CD4-positive, alpha-beta T cell treated with Interleukin-6 for 4 hours (primary cell): Measurements from ENCODE around the gene WFDC11.
"Not testable (repeated sequence)": the region's sequence is repeated elsewhere in the genome, so short reads cannot be mapped to it uniquely, and the experiment has no call there.

Experiments used
- DNase-seq: peaks from one replicate; pipeline ENCODE4 v3.0.0-alpha.2; 2020; ENCODE audit warnings: mixed read lengths

The WFDC11 gene

GRCh38 chr20:45670139-45670538 is at the start of gene WFDC11:
Gene WFDC11 (minus strand): TSS chr20:45670239. CDS start chr20:45650600, 19,639 bp downstream.
- DNase-seq = no peak

DNA sequence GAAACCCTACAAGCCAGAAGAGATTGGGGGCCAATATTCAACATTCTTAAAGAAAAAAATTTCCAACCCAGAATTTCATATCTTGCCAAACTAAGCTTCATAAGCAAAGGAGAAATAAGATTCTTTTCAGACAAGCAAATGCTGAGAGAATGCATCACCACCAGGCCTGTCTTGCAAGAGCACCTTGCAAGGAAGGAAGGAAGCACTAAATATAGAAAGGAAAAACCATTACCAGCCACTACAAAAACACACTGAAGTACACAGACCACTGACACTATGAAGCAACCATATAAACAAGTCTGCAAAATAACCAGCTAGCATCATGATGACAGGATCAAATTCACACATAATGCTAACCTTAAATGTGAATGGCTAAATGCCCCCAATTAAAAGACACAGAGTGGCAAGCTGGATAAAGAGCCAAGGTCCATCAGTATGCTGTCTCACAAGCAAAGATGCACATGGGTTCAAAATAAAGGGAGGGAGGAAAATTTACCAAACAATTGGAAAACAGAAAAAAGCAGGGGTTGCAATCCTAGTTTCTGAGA is 46.2 kb upstream of the WFDC11 start:
- DNase-seq = not testable (repeated sequence)

DNA sequence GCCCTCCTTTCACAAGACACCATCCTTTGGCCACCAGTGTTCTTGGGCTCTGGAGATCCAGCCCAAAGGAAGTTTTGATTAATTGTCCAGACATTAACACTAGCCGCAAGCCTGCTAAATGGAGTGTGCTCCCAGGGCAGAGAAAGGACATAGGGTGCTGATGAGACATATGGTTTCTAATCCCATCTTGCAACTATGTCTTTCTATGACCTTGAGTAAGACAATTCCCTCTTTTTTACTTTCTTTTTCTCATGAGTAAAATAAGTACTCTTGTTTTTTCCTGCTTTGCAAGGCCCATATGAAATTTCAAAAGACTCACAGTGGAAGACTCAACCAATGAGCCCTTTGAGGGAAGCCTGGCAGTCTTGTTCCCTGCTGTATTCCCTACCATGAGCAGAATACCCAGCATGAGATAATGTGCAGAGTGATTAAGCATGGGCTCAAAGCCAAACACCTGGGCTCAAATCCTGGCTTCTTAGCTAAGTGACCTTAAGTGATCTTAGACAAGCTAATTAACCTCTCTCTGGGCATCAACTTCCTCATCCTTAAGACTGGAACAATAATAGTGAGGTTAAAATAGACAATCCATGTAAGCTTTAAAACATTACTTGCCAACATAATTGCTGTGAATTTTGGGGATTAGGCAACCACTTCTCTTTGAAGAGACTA is 35.1 kb upstream of the WFDC11 start, which contains the start of gene WFDC10B:
Gene WFDC10B (minus strand): TSS at position 51 of the 669 bp plus-strand sequence. CDS start 19,027 bp downstream, outside the sequence.
- DNase-seq = no peak

- no peak for DNase-seq
These were observed 31.8 kb upstream of the WFDC11 start, which contains the start of gene WFDC13 for GRCh38 chr20:45701873-45702272. Gene WFDC13 (plus strand): TSS chr20:45702038. CDS start chr20:45702124, 86 bp downstream.

- no peak for DNase-seq
These were observed 31.1 kb upstream of the WFDC11 start for GRCh38 chr20:45701104-45701503.

DNA sequence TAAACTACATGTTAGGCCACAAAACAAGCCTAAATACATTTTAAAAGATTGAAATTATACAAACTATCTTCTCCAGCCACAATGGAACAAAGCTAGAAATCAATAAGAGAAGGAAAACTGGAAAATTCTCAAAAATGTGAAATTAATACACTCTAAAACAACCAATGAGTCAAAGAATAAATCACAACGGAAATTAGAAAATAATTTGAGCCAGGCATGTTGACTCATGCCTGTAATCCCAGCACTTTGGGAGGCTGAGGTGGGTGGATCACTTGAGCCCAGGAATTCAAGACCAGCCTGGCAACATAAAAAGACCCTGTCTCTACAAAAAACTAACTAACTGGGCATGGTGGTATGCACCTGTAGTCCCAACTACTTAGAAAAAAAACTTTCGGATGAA is 25.5 kb upstream of the WFDC11 start:
- no peak for DNase-seq

GRCh38 chr20:45693346-45693745 is 23.3 kb upstream of the WFDC11 start:
- DNase-seq = not testable (repeated sequence)

DNA sequence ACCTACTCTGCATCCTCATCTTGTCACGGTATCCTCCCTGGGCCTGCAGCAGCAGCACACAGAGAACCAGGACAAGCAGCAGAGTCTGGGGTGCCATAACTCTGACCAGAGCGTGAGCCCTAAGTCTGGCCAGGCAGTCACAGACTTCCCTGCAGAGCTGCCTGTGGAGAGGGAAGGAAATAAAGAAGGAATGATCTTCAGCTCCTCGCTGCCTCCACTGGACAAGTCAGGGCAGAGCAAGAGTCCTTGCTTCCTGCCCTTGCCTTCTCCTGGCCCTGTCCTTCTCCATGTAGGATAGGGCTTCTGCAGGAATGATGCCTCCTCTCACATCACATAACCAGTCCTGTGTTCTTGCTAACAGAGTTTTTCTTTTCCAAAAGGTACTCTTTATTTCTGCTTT is 15.9 kb upstream of the WFDC11 start:
- no peak for DNase-seq

DNA sequence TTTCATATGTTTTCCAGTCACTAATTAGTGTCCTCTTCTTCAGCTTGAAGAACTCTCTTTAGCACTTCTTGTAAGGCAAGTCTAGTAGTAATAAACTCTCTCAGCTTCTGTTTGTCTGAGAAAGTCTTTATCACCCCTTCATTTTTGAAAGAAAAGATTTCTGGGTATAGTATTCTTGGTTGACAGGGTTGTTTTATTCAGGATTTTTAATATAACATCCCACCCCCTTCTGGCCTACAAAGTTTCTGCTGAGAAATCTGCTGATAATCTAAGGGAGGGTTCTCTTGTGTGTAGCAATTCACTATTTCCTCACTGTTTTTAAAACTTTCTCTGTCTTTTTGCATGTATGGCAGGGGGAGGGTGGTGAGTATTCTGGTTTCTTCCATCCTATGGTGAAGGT is 9.6 kb upstream of the WFDC11 start:
- no peak for DNase-seq

- DNase-seq = no peak
These were observed 2.7 kb upstream of the WFDC11 start for GRCh38 chr20:45672765-45673164.

- not testable (repeated sequence) for DNase-seq
These were observed 13.0 kb downstream of the WFDC11 start for GRCh38 chr20:45657038-45657437.

DNA sequence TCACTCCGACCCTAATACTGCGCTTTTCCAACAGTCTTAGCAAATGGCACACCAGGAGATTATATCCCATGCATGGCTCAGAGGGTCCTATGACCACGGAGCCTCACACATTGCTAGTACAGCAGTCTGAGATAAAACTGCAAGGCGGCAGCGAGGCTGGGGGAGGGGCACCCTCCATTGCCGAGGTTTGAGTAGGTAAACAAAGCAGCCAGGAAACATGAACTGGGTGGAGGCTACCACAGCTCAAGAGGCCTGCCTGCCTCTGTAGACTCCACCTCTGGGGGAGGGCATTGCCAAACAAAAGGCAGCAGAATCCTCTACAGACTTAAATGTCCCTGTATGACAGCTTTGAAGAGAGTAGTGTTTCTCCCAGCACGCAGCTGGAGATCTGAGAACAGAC is 18.3 kb downstream of the WFDC11 start:
- DNase-seq = not testable (repeated sequence)

DNA sequence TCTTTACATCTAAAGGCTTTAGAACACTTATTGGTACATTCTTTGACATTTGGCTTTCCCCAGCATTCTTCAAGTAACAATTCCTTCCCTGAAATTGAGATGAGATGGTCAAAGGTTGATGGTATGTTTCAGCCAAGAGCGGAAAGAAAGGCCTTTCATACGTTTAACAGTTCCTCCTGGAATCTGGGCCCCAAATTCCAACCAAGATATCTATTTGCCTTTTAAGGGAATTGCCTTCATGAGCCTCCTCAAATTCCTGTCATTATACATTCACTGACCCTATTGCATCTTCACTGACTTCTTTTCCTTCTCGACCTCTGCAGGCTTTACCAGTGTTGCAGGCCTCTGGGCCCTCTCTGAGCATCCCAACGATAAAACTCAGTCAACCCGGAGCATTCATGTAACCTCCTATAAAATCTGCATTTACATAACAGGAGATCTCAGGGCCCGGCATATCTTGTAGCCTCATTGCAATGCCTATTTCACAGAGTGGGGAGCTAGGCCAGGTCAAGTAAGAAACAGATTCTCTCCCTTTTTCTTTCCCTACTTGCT is 20.7 kb downstream of the WFDC11 start:
- no peak for DNase-seq

GRCh38 chr20:45647441-45648050 is 22.5 kb downstream of the WFDC11 start:
- no peak for DNase-seq

GRCh38 chr20:45646875-45647274 is 23.2 kb downstream of the WFDC11 start:
- DNase-seq = no peak

- DNase-seq = not testable (repeated sequence)
These were observed 24.2 kb downstream of the WFDC11 start for GRCh38 chr20:45645869-45646268.

GRCh38 chr20:45641076-45641475 is 29.0 kb downstream of the WFDC11 start:
- not testable (repeated sequence) for DNase-seq

DNA sequence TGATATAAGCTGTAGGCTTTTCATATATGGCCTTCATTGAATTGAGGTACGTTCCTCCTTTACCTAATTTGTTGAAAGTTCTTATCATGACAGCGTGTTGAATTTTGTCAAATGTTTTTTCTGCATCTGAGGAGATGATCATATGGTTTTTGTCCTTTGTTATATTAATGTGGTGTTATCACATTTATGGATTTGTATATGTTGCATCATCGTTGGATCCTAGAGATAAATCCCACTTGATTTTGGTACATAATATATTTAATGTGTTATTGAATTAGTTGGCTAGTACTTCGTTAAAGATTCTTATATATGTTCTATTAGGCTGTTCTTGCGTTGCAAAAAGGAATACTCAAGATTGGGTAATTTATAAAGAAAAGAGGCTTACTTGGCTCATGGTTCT is 30.4 kb downstream of the WFDC11 start:
- no peak for DNase-seq

GRCh38 chr20:45636513-45636912 is 33.5 kb downstream of the WFDC11 start:
- DNase-seq = no peak

- DNase-seq = no peak
These were observed 38.9 kb downstream of the WFDC11 start, which contains the start of gene WFDC9 for GRCh38 chr20:45631184-45631583. Gene WFDC9 (minus strand): TSS chr20:45631284. CDS start chr20:45610181, 21,103 bp downstream.

- no peak for DNase-seq
These were observed 39.7 kb downstream of the WFDC11 start for GRCh38 chr20:45630371-45630770.

- DNase-seq = peak; percentile 13
These were observed 40.4 kb downstream of the WFDC11 start, which contains the start of gene WFDC10A for GRCh38 chr20:45629496-45630100. Gene WFDC10A (plus strand): TSS chr20:45629739. CDS start chr20:45629814, 75 bp downstream.

DNA sequence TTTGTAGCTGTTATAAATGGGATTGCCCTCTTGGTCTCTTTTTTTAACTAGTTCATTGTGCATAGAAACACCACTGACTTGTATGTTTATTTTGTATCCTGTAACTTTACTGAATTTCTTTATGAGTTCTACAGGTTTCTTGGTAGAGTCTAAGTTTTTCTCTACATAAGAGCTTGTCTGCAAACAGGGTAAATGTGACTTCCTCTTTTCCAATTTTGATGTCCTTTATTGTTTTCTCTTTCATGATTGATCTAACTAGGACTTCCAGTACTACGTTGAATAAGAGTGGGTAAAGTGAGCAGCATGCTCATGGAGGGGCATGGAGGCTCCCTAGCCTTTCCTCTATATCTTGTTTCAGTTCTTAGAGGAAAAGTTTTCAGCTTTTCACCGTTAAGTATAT is 43.5 kb downstream of the WFDC11 start:
- no peak for DNase-seq
